Right cardiac atrium (tissue), 5 donors: ENCODE data around the gene ONECUT3. TPM values are rescaled to one million over a fixed set of nuclear protein-coding genes. Genes with fewer than 3 reads are reported as not detected.

Experiments
- ATAC-seq, 2 donors: fragments of 200-7000 bp; cut with Tn5 transposase; one replicate each; pipeline versions ENCODE4 v1.8.0 to v1.9.1; 2020; ENCODE audit warnings: moderate library complexity in 2 of 2, mild to moderate bottlenecking in 1 of 2
- DNase-seq, 3 donors: peaks; one replicate each; pipeline ENCODE4 v3.0.0-alpha.2; 2020
- H3K27ac ChIP-seq: one replicate; pipeline ENCODE4 v1.5.1; 2013; ENCODE audit warnings: mild to moderate bottlenecking, low read length, control low read depth, moderate library complexity
- H3K27me3 ChIP-seq: one replicate; pipeline ENCODE4 v1.6.1; 2013; ENCODE audit not compliant: control insufficient read depth, insufficient read depth
- H3K4me1 ChIP-seq: one replicate; pipeline ENCODE4 v1.6.1; 2013; ENCODE audit warnings: low read length; ENCODE audit not compliant: control insufficient read depth, insufficient read depth
- H3K4me3 ChIP-seq: one replicate; pipeline ENCODE4 v1.5.1; 2013; ENCODE audit warnings: low read length, control low read depth
- H3K9me3 ChIP-seq: one replicate; pipeline ENCODE4 v1.6.1; 2013; ENCODE audit warnings: low read length; ENCODE audit not compliant: control insufficient read depth
- WGBS: extraction: QIAGEN DNeasy Blood & Tissue Kit; methylation state at CpG from one replicate; pipeline ENCODE4 v1.1.7; 2013; 5-methylcytosine and 5-hydroxymethylcytosine counted together
- intact Hi-C, 4 donors: fragments of 100-400 bp; cut with DNase I; formaldehyde crosslinking; loops; one replicate each; pipeline versions ENCODE4 v1.11.0 to v1.14.0; 2022 to 2023
- polyA plus RNA-seq: library from polyadenylated mRNA; stranded (reverse); fragments of 200-250 nt; gene quantifications from one replicate; pipeline ENCODE4 v1.2.3, GENCODE V29; 2013
- total RNA-seq, 4 donors: library from RNA; stranded (reverse); fragmentation: NEBNext Ultra II Directional; extraction: Animal tissue kit (Norgen Biotek cat#: 25700); gene quantifications; one replicate each; pipeline ENCODE4 v1.2.1, GENCODE V29; 2021
- donor health status: healthy with polysubstance abuse.
- donor health status: DM: no; HTN: yes; CAD: no.
- donor health status: DM: no; HTN: no; CAD: no.
- donor health status: DM: no; HTN: yes; CAD: no; lungs with severe emphysema.
- donor health status: DM: yes; HTN: yes; CAD: no.

The ONECUT3 gene
- total and polyA plus RNA-seq, 5 donors: not detected

DNA sequence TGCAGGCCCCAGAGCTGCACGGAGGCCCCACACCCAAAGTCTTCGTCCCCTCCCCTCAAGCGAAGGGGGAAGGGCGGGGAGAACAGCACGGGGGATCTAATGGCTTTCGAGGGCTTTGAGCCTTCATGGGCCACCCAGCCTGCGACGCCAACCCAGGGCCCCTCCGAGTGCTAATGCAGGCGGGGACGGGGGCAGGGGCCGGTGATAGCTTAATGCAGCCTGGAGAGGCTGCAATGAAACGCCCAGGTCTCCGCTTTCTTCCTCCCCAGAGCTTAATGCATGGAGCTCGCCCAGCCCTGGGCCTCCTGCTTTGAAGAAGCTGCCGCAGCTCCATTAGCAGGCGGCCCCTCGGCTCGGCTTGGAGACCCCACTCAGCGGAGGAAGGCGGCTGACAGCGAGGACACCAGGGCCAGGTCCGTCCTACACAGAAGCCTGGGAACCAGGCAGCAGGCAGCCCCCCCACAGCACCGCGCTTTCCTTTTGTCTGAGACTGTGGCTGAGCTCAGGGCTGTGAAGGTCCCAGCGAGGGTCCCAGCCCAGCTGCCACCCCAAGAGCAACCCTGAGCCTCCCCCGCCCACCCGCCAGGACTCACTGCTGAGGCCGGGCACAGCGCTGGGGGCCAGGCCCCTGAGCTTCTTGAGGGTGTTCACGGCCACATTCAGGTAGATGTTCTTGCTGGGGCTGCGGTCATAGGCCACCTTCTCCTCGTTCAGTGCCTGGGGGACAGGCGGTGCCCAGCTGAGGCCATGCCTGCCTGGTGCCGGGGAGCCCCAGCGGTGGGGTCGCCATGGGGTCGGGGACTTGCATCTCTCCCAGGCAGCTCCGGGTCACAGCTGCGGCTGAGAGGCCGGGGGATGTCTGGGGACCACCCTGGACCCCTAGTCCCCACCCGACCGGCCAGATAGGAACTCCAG is 66.3 kb downstream of the ONECUT3 start:
- H3K27ac ChIP-seq: no peak overlapping the region
- DNase-seq (no peak), ATAC-seq (no peak)
- 86% methylated on average over 43 of the region's 43 CpGs for whole genome bisulfite sequencing
- intact Hi-C loops: no loop called here
- H3K4me3 ChIP-seq: no peak overlapping the region
- no peaks in the 10 kb centered on the region for H3K9me3 ChIP-seq
- H3K4me1 ChIP-seq: no peaks in the 10 kb centered on the region
- H3K27me3 ChIP-seq: no peaks in the 10 kb centered on the region

DNA sequence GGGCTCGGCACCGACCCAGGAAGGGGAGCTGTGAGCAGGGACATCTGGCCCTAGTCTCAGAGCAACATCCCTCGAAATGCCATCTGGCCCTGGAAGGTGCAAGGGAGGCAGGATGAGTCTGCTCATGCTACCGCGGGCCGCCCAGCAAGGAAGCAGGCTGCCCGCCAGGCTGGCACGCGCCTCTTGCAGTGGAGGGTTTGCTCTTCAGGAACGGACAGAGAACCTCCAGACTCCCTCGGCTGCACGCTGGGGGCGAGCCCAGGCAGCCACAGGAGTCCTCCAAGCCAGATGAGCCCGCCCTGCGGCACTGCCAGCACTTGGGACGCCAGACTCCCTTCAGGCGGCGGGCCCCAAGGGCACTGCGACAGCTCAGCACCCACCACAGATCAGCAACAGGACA is 68.9 kb downstream of the ONECUT3 start:
- no peaks in the 10 kb centered on the region for H3K9me3 ChIP-seq
- intact Hi-C loops: no loop called here
- no peaks in the 10 kb centered on the region for H3K4me1 ChIP-seq
- no peak overlapping the region for H3K4me3 ChIP-seq
- no peaks in the 10 kb centered on the region for H3K27me3 ChIP-seq
- DNase-seq: peak in 1 of 3 donors; percentile 35
- 91% methylated on average over 19 of the region's 19 CpGs for WGBS
- no peak for ATAC-seq
- H3K27ac ChIP-seq: no peak overlapping the region

DNA sequence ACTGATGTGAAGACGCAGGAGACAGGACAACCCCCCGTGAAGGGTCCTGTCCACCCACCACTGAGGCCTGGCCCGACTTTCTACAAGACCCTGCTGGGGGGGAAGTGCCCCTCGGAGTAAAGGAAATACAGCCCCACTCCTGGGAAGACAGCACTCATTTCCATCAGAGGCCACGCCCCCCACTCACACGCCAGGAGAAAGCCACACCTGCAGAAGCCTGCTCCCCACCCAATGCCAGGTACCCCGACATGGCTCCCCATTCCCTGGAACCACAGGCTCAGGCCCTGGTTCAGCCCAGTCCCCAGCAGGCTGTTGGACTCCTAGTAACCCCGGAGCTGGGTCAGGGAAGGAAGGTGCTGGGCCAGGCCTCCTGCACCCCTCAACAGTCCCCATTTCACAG is 69.7 kb downstream of the ONECUT3 start:
- intact Hi-C loops: no loop called here
- Histone ChIP-seq H3K4me3 (no peak overlapping the region), H3K27ac (no peak overlapping the region), H3K4me1 (no peaks in the 10 kb centered on the region), H3K9me3 (no peaks in the 10 kb centered on the region), H3K27me3 (no peaks in the 10 kb centered on the region)
- no peak for ATAC-seq
- no peak for DNase-seq
- WGBS: 86% methylated on average over 8 of the region's 8 CpGs

DNA sequence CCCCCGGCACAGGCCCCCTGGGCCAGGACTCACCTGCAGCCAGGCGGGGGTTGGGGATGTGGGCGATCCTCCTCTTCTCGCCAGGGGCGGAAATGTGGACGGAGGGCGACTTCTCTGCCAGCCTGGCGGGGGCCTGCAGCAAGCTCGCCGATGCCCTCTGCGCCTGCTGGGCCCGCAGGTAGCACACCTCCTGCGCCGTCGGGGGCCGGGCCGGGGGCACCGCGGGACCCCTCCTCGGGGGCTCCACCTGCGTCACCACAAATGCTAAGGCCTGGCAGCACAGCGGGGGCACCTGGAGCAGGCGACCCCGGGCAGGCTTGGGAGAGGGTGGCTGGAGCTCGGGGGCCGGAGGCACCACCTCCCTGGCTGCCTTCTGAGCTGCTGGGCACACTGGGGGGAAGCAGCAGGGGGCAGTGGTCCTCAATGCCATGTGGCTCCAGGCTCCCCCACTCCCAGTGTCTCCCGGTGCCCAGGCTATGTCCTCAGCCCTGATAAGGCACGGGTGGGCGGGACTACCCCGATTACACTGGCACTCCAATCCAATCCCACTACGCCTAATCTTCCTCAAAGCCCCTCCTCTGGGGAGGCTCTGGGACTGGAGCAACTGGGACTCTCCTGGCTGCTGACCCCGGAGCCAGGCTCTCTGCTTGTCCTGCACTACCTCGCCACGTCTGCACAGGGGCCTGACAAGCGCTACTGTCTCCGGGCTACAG is 70.4 kb downstream of the ONECUT3 start:
- no peak overlapping the region for H3K27ac ChIP-seq
- ATAC-seq: no peak
- H3K4me3 ChIP-seq: no peak overlapping the region
- intact Hi-C loops: no loop called here
- DNase-seq: peak in 2 of 3 donors; percentile 56
- no peaks in the 10 kb centered on the region for H3K9me3 ChIP-seq
- no peaks in the 10 kb centered on the region for H3K4me1 ChIP-seq
- 89% methylated on average over 36 of the region's 36 CpGs for WGBS
- no peaks in the 10 kb centered on the region for H3K27me3 ChIP-seq

DNA sequence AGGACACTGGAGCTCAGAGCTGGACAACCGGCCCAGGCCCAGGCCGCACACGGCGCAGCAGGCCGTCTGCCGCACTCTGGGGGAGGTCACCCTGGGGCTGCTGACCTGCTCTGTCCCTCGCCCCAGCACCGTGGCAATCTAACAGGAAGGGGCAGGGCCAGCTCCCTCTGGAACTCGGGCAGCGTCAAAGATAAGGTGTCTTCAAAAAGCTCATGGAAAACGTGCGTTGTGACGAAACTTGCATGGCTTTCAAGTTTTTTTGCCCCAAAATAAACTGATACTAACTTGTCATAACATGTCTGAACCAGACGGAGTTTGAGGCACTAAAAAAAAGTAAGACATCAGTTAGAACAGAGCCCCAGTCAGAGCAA is 70.9 kb downstream of the ONECUT3 start:
- WGBS: 71% methylated on average over 14 of the region's 14 CpGs
- Histone ChIP-seq H3K27ac (no peak overlapping the region), H3K27me3 (no peaks in the 10 kb centered on the region), H3K4me1 (no peaks in the 10 kb centered on the region), H3K4me3 (no peak overlapping the region), H3K9me3 (no peaks in the 10 kb centered on the region)
- intact Hi-C loops: no loop called here
- peak in 1 of 2 donors; percentile 57 for ATAC-seq
- DNase-seq: peak in 1 of 3 donors; percentile 53

DNA sequence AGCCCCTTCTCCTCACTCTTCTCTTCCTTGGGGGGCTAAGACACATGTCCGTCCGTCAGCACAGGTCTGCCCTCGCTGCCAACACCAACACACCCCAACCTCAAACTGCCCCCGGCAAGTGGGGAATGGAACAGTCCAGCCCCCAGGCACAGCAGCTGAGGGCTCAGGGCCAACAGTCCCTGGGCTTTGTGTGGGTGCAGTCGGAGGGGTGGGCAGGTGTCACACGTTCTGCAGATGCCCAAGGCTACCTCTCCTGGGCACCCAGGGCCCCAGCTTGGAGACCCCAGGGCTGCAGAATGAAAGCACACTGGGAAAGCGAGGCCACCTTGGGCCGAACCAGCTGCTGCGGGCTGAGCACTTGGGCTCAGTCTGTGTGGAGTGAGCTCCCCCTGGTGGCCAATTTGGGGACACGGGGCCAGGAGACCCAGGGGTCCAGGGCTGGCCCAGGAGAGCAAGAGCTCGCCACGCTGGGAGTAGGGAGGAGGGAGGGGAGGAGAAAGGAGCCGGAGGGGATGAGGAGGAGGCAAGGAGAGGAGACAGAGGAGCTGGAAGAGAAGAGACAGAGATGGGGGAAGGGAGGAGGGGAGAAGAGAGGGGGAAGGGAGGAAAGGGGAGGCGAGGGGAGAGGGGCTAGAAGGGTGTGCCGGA is 72.7 kb downstream of the ONECUT3 start:
- ATAC-seq (peak; percentile 67 to 75), DNase-seq (peak; percentile 79 to 93 (median 89))
- intact Hi-C loops: no loop called here
- 35% methylated on average over 15 of the region's 15 CpGs for WGBS
- H3K9me3 ChIP-seq: no peaks in the 10 kb centered on the region
- no peaks in the 10 kb centered on the region for H3K4me1 ChIP-seq
- H3K27me3 ChIP-seq: no peaks in the 10 kb centered on the region
- H3K4me3 ChIP-seq: no peak overlapping the region
- H3K27ac ChIP-seq: no peak overlapping the region

DNA sequence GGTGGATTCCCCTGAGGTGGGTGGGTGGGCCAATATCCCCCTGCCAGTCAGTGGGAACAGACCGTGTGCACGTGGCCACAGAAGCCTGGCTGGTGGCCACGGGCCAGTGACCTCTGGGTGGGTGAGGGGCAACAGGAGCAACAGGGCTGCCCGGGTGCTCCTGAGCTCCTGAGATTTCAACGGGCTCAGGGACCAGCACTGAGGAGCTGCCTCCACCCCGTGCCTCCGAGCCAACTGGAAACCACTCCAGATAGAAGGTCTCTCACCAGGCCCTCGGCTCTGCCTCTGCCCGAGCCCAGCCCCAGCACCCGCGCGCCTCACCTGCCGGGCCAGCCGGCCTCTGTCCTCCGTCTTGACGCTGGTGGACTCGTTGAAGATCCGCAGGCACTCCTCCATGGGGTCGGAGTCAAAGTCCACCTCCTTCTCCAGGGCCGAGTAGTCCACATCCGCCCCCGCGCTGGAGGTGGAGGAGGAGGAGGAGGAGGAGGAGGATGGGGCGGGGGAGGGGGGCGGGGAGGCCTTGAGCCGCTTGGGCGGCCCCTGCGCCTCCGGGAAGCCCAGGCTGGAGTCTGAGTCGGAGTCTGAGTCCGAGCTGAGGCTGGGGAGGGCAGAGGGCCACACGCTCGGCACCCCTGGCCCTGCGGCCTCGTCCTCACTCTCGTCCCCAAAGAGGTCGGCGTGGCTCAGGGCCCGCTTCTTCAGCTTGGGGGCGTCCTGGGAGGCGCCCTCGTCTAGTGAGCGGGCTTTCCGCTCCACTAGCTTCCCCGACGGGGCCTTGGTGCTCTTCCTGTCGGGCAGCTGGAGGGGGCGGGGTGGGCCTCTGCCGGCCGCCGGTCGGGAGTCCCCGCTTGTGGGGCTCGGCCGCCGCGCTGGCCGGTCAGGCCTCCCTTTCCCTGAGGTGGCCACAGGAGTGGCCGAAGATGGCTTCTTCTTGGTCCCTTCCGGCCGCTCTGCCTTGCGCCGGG is 73.5 kb downstream of the ONECUT3 start:
- Histone ChIP-seq H3K9me3 (no peaks in the 10 kb centered on the region), H3K27ac (no peak overlapping the region), H3K27me3 (no peaks in the 10 kb centered on the region), H3K4me3 (no peak overlapping the region), H3K4me1 (no peaks in the 10 kb centered on the region)
- no peak for ATAC-seq
- DNase-seq: peak in 2 of 3 donors; percentile 54 to 63
- intact Hi-C loops: no loop called here
- 69% methylated on average over 63 of the region's 63 CpGs for WGBS

DNA sequence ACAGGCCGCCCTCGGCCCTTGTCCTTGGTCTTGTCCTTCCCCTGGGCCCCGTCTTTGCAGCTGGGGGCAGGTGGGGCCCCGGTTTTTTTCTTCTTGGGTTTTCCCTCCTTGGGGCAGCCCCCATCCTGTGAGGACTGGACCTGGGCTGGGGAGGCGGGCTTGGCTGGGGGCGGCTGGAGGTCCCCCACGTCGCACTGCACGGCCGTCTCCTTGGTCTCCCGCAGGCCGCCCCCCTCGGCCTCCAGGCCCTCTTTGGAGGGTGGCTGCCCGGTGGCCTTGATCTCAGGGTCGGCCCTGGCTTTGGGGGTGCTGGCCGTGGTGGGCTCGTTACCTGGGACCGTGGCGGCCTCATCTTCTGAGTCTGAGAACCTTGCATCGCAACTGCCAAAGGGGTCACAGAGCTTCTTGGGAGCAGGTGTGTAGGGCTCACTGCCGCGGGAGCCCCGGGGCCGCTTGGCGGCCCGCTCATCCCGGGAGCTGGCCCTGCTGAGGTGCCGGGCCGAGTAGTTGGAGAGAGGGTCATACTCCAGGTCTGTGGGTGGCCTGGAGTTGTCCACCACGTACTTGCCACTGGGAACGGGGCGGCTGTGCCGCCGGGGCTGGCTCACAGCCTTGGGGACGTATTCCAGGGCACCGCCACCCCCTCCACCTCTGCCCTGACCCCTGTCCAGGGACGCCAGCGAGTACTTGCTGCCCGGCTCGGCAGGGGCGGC is 74.4 kb downstream of the ONECUT3 start:
- ATAC-seq (no peak), DNase-seq (no peak)
- no peaks in the 10 kb centered on the region for H3K9me3 ChIP-seq
- H3K27me3 ChIP-seq: no peaks in the 10 kb centered on the region
- H3K4me3 ChIP-seq: no peak overlapping the region
- no peak overlapping the region for H3K27ac ChIP-seq
- 92% methylated on average over 41 of the region's 41 CpGs for WGBS
- intact Hi-C loops: no loop called here
- H3K4me1 ChIP-seq: no peaks in the 10 kb centered on the region

DNA sequence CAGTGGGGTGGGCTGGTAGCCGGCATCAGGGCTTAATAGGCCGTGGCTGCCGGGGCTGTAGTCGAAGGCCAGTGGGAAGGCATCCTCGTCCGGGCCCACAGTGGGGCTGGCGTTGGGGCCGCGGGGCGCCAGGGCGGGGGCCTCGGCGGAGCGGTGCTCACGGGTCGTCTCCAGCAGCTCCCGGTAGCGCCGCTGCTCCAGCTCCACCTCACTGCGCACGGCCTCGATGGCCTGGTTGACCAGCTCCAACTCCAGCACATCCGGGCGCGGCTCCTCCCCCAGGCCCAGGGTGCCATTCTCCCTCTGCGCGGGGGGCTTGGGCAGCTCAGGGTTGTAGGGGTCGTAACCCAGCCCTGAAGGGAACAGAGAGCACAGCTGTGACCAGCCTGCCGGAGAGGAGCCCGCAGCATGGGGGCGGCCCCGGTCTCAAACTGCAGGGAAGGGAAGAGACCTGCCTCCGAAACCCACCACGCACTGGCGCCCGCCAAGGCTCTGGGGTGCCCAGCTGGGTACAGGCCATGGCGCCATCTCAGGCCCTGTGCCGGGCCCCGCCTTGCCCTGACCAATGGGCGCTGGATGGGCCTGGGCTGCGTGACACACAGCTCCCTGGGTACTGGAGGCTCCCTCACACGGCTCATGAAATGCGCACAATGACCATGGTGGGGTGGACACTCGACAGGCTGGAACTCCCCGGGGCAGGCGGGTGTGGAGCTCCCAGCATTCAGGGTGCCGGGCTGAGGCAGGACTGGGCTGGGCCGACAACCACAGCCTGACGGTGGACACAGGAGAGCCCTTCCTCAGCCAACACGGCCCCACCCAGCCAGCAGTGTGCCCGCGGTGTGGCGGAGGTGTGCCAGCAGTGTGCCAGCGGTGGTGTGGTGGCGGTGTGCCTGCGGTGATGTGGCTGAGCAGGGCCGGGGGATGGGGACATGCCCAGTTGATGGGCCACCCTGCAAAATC is 75.3 kb downstream of the ONECUT3 start:
- DNase-seq: peak in 1 of 3 donors; percentile 58
- intact Hi-C loops: no loop called here
- no peaks in the 10 kb centered on the region for H3K27me3 ChIP-seq
- H3K4me3 ChIP-seq: no peak overlapping the region
- no peaks in the 10 kb centered on the region for H3K9me3 ChIP-seq
- H3K4me1 ChIP-seq: no peaks in the 10 kb centered on the region
- no peak for ATAC-seq
- 94% methylated on average over 57 of the region's 57 CpGs for WGBS
- H3K27ac ChIP-seq: no peak overlapping the region
